Inflammatory macrophage treated with lipopolysaccharide for 4 hours (primary cell): ENCODE data around the gene FFAR3.

Experiments used
- DNase-seq: peaks from one replicate; pipeline ENCODE4 v3.0.0-alpha.2; 2020

The FFAR3 gene

GRCh38 chr19:35404879-35405622 lies 46.8 kb downstream of the FFAR3 start:
- peak; percentile 72 for DNase-seq

- DNase-seq: no peak
Measured at GRCh38 chr19:35407619-35408018, 49.4 kb downstream of the FFAR3 start.

- DNase-seq: no peak
Measured at GRCh38 chr19:35408284-35409171, 50.3 kb downstream of the FFAR3 start.

- no peak for DNase-seq
Measured at GRCh38 chr19:35409191-35409590, 50.9 kb downstream of the FFAR3 start.
